ENCODE results near the gene ST8SIA6.

ST8SIA6 gene

DNA sequence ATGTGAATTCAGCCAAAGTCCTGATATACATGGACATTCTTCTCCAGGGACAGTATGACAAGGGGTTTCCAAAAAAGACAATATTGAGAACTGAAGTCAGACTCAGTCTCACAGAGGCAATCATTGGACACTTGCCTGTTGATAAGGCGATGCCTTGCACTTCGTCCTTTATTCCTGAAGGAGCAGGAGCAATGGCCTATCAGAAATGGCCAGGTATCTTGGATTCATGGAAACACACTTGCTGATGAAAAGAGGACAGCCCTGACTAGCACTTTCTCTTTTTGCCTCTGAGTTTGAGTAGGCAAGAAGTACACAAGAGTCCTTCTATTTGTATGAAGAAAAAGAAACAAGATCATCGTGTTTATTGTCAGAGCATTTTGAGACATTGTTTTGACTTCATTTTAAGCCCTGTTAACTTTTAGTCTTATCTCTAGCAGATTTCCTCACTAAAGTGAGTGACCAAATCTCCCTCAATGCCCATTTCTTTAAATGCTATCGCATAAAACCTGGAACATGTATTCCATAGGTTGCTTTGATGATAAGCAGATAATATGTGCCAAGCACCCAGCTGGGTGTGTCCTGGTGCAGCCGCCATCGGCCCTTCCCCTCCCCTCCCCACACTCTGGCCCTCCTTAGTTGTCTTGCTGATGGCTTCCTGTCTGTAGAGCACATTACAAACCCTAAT is 26.6 kb downstream of the ST8SIA6 start:
- no peaks in the 10 kb centered on the region for H3K9me3 ChIP-seq (ENCODE audit: insufficient read depth, low read depth, low read length)
- no peaks in the 10 kb centered on the region for H3K27me3 ChIP-seq (ENCODE audit: insufficient read depth, low read length, poor library complexity, severe bottlenecking)
- no peaks in the 10 kb centered on the region for H3F3A ChIP-seq (ENCODE audit: low read depth)
- H3K9ac ChIP-seq (ENCODE audit: low read depth, low read length, poor library complexity, severe bottlenecking): peak overlapping the region; percentile 57
- no peak for TF ChIP-seq EZH2phosphoT487 (IDR thresholded peaks at IDR 0.05; ENCODE audit: borderline replicate concordance)
- TF ChIP-seq, protein P1, sequence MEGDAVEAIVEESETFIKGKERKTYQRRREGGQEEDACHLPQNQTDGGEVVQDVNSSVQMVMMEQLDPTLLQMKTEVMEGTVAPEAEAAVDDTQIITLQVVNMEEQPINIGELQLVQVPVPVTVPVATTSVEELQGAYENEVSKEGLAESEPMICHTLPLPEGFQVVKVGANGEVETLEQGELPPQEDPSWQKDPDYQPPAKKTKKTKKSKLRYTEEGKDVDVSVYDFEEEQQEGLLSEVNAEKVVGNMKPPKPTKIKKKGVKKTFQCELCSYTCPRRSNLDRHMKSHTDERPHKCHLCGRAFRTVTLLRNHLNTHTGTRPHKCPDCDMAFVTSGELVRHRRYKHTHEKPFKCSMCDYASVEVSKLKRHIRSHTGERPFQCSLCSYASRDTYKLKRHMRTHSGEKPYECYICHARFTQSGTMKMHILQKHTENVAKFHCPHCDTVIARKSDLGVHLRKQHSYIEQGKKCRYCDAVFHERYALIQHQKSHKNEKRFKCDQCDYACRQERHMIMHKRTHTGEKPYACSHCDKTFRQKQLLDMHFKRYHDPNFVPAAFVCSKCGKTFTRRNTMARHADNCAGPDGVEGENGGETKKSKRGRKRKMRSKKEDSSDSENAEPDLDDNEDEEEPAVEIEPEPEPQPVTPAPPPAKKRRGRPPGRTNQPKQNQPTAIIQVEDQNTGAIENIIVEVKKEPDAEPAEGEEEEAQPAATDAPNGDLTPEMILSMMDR (conservative IDR thresholded peaks at IDR 0.05; ENCODE audit: low read length): no peak
- H2AFZ ChIP-seq (ENCODE audit: low read length): peak overlapping the region; percentile 96
- no peaks in the 10 kb centered on the region for H4K20me1 ChIP-seq (ENCODE audit: insufficient read depth, low read length, poor library complexity, severe bottlenecking)
- H3K4me1 ChIP-seq (ENCODE audit: insufficient read depth, low read length, poor library complexity, severe bottlenecking): peaks cover 52% of the 10 kb centered on the region
- H3K9me2 ChIP-seq (replicated peaks; ENCODE audit: low read depth, low read length): no peaks in the 10 kb centered on the region
- H3K36me3 ChIP-seq (ENCODE audit: insufficient read depth, low read length): no peaks in the 10 kb centered on the region
- peak overlapping the region; percentile 64 for H3K4me3 ChIP-seq (ENCODE audit: low read length, poor library complexity, severe bottlenecking)
- H3K79me2 ChIP-seq (ENCODE audit: insufficient read depth, low read length): no peaks in the 10 kb centered on the region
- H3K4me2 ChIP-seq (ENCODE audit: low read depth, low read length, poor library complexity, severe bottlenecking): peak overlapping the region; percentile 85

DNA sequence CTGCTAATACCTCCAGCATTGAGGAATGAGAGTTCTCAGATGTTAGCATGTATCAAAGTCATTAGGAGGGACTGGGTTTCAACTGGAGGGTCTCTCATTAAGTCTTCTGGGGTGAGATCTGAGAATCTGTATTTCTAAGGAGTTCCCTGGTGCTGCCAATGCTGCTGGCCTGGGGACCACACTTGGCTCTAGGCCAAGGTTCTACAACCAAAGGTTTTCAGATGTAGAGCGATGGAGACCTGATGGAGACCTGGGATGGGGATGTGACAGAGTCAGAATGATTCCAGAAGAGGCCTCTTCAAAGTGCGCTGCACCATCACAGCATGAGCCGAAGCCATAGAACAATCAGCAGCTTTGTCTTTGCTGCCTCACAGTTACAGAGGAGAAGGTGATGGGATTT is 27.2 kb downstream of the ST8SIA6 start:
- no peaks in the 10 kb centered on the region for H3K36me3 ChIP-seq (ENCODE audit: insufficient read depth, low read length)
- H3K27me3 ChIP-seq (ENCODE audit: insufficient read depth, low read length, poor library complexity, severe bottlenecking): no peaks in the 10 kb centered on the region
- no peaks in the 10 kb centered on the region for H4K20me1 ChIP-seq (ENCODE audit: insufficient read depth, low read length, poor library complexity, severe bottlenecking)
- no peaks in the 10 kb centered on the region for H3K79me2 ChIP-seq (ENCODE audit: insufficient read depth, low read length)
- TF ChIP-seq, protein P1 (conservative IDR thresholded peaks at IDR 0.05; ENCODE audit: low read length): no peak
- TF ChIP-seq EZH2phosphoT487 (IDR thresholded peaks at IDR 0.05; ENCODE audit: borderline replicate concordance): no peak
- H3K4me3 ChIP-seq (ENCODE audit: low read length, poor library complexity, severe bottlenecking): no peak overlapping the region
- no peak overlapping the region for H2AFZ ChIP-seq (ENCODE audit: low read length)
- no peaks in the 10 kb centered on the region for H3K9me2 ChIP-seq (replicated peaks; ENCODE audit: low read depth, low read length)
- H3K9me3 ChIP-seq (ENCODE audit: insufficient read depth, low read depth, low read length): no peaks in the 10 kb centered on the region
- no peak overlapping the region for H3K9ac ChIP-seq (ENCODE audit: low read depth, low read length, poor library complexity, severe bottlenecking)
- H3F3A ChIP-seq (ENCODE audit: low read depth): no peaks in the 10 kb centered on the region
- peak overlapping the region; percentile 85 for H3K4me2 ChIP-seq (ENCODE audit: low read depth, low read length, poor library complexity, severe bottlenecking)
- H3K4me1 ChIP-seq (ENCODE audit: insufficient read depth, low read length, poor library complexity, severe bottlenecking): peaks cover 52% of the 10 kb centered on the region

DNA sequence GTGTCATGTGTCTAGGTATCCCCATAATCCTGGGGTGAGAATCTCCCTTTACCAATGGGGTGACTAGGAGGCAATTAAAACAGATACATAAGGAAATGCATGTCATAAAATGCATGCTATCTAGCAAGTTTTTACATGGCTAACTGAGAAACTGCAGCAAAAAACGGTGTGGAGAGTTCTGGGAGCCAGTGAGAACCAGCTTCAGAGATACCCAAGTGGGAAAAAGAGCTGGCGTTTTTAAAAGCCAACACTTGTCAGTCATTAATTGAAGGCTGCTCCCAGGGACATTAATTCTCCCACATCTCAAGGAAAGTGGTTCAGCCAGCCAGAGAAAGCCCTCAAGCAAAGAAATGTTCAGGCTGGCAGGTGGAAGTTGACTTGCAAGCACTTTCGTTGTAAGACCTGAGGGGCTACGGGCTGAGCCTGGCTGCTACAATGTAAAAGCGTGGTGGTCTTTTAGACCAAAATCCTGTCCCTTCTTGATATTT is 28.1 kb downstream of the ST8SIA6 start:
- H3F3A ChIP-seq (ENCODE audit: low read depth): no peaks in the 10 kb centered on the region
- no peak overlapping the region for H3K4me3 ChIP-seq (ENCODE audit: low read length, poor library complexity, severe bottlenecking)
- H3K9me3 ChIP-seq (ENCODE audit: insufficient read depth, low read depth, low read length): no peaks in the 10 kb centered on the region
- no peaks in the 10 kb centered on the region for H3K36me3 ChIP-seq (ENCODE audit: insufficient read depth, low read length)
- H4K20me1 ChIP-seq (ENCODE audit: insufficient read depth, low read length, poor library complexity, severe bottlenecking): no peaks in the 10 kb centered on the region
- H3K79me2 ChIP-seq (ENCODE audit: insufficient read depth, low read length): no peaks in the 10 kb centered on the region
- peak overlapping the region; percentile 9 for H3K4me2 ChIP-seq (ENCODE audit: low read depth, low read length, poor library complexity, severe bottlenecking)
- no peak for TF ChIP-seq EZH2phosphoT487 (IDR thresholded peaks at IDR 0.05; ENCODE audit: borderline replicate concordance)
- TF ChIP-seq, protein P1 (conservative IDR thresholded peaks at IDR 0.05; ENCODE audit: low read length): no peak
- peaks cover 52% of the 10 kb centered on the region for H3K4me1 ChIP-seq (ENCODE audit: insufficient read depth, low read length, poor library complexity, severe bottlenecking)
- H2AFZ ChIP-seq (ENCODE audit: low read length): 0 out of 2 replicates have a peak overlapping the region, but pooled peaks have one; percentile 9
- peak overlapping the region; percentile 1 for H3K9ac ChIP-seq (ENCODE audit: low read depth, low read length, poor library complexity, severe bottlenecking)
- no peaks in the 10 kb centered on the region for H3K9me2 ChIP-seq (replicated peaks; ENCODE audit: low read depth, low read length)
- no peaks in the 10 kb centered on the region for H3K27me3 ChIP-seq (ENCODE audit: insufficient read depth, low read length, poor library complexity, severe bottlenecking)

All from Loucy (cell line).